Neural cell (in vitro differentiated cells): ENCODE data around the gene YBX1. TPM values are rescaled to one million over a fixed set of nuclear protein-coding genes. Genes with fewer than 3 reads are reported as not detected.

Experiments used
- H2AFZ ChIP-seq: fragments of 200-600, 300-800 bp; sonication (generic), shearing (Covaris generic); 2 replicates; pipeline ENCODE4 v1.6.0; 2014; ENCODE audit warnings: low read depth, mild to moderate bottlenecking, antibody characterized with exemption, low read length, moderate library complexity
- H3F3A ChIP-seq: fragments of 200-600 bp; shearing (Covaris generic); 2 replicates; pipeline ENCODE4 v1.6.1; 2016; ENCODE audit warnings: mild to moderate bottlenecking, moderate library complexity, mixed read lengths, antibody characterized with exemption, low read length; ENCODE audit not compliant: insufficient read depth, poor library complexity, severe bottlenecking
- H3K27ac ChIP-seq: fragments of 200-600, 300-800 bp; sonication (generic), shearing (Covaris generic); 2 replicates; pipeline ENCODE4 v1.5.1; 2014; ENCODE audit warnings: mild to moderate bottlenecking, low read length, moderate library complexity
- H3K27me3 ChIP-seq: fragments of 300-800, 200-600 bp; sonication (generic), shearing (Covaris generic); 2 replicates; pipeline ENCODE4 v1.6.0; 2014; ENCODE audit warnings: mild to moderate bottlenecking, low read depth, low read length, moderate library complexity; ENCODE audit not compliant: insufficient read depth
- H3K36me3 ChIP-seq: fragments of 300-800, 200-600 bp; sonication (generic), shearing (Covaris generic); 2 replicates; pipeline ENCODE4 v1.5.1; 2014; ENCODE audit warnings: mild to moderate bottlenecking, antibody characterized with exemption, low read length, moderate library complexity; ENCODE audit not compliant: insufficient read depth
- H3K4me2 ChIP-seq: fragments of 300-800, 200-600 bp; sonication (generic), shearing (Covaris generic); 2 replicates; pipeline ENCODE4 v1.6.0; 2014; ENCODE audit warnings: mild to moderate bottlenecking, low read length
- H3K4me3 ChIP-seq: fragments of 300-800, 200-600 bp; sonication (generic), shearing (Covaris generic); 2 replicates; pipeline ENCODE4 v1.5.1; 2014; ENCODE audit warnings: mild to moderate bottlenecking, low read length, moderate library complexity
- H3K79me2 ChIP-seq: fragments of 200-600 bp; shearing (Covaris generic); replicated peaks from 2 replicates; pipeline ENCODE4 v1.6.0; 2014; ENCODE audit warnings: mild to moderate bottlenecking, low read length, moderate library complexity; ENCODE audit not compliant: insufficient read depth
- H3K9ac ChIP-seq: fragments of 300-800, 200-600 bp; sonication (generic), shearing (Covaris generic); 2 replicates; pipeline ENCODE4 v1.6.1; 2016; ENCODE audit warnings: mild to moderate bottlenecking, low read length, mixed read lengths
- H3K9me2 ChIP-seq: fragments of 200-600 bp; shearing (Covaris generic); 2 replicates; pipeline ENCODE4 v1.6.1; 2016; ENCODE audit warnings: mild to moderate bottlenecking, low read length, mixed read lengths; ENCODE audit not compliant: insufficient read depth
- H3K9me3 ChIP-seq: fragments of 200-600, 300-800 bp; sonication (generic), shearing (Covaris generic); 2 replicates; pipeline ENCODE4 v1.6.1; 2016; ENCODE audit warnings: mild to moderate bottlenecking, mixed run types, low read length, moderate library complexity, mixed read lengths
- H4K20me1 ChIP-seq: fragments of 200-600 bp; shearing (Covaris generic); 2 replicates; pipeline ENCODE4 v1.6.1; 2016; ENCODE audit warnings: mild to moderate bottlenecking, mixed run types; ENCODE audit not compliant: insufficient read depth
- EP300 ChIP-seq: fragments of 450-650 bp; conservative IDR thresholded peaks from 2 replicates; pipeline ENCODE4 v1.6.1; 2014; ENCODE audit warnings: antibody characterized with exemption, mild to moderate bottlenecking, moderate library complexity; ENCODE audit not compliant: poor library complexity, severe bottlenecking
- EZH2 ChIP-seq: fragments of 200-600, 300-800 bp; shearing (Covaris generic), sonication (generic); IDR thresholded peaks from 2 replicates; pipeline ENCODE4 v1.6.1; 2014; ENCODE audit warnings: antibody characterized with exemption, low read length, borderline replicate concordance, mild to moderate bottlenecking; ENCODE audit not compliant: insufficient read depth, poor library complexity, severe bottlenecking
- MXI1 ChIP-seq: fragments of 450-650 bp; conservative IDR thresholded peaks from 2 replicates; pipeline ENCODE4 v1.6.1; 2014; ENCODE audit warnings: antibody characterized with exemption, mild to moderate bottlenecking; ENCODE audit not compliant: poor library complexity, severe bottlenecking
- POLR2AphosphoS5 ChIP-seq: IDR thresholded peaks from 2 replicates; pipeline ENCODE4 v1.6.1; 2012
- RAD21 ChIP-seq: fragments of 450-650 bp; conservative IDR thresholded peaks from 2 replicates; pipeline ENCODE4 v1.6.1; 2014; ENCODE audit warnings: antibody characterized with exemption, mild to moderate bottlenecking, moderate library complexity
- REST ChIP-seq: IDR thresholded peaks from 2 replicates; pipeline ENCODE4 v1.6.1; 2012; ENCODE audit warnings: borderline replicate concordance
- SMC3 ChIP-seq: fragments of 450-650 bp; conservative IDR thresholded peaks from 2 replicates; pipeline ENCODE4 v1.6.1; 2014; ENCODE audit warnings: antibody characterized with exemption, mild to moderate bottlenecking, moderate library complexity; ENCODE audit not compliant: poor library complexity
- TAF1 ChIP-seq: IDR thresholded peaks from 2 replicates; pipeline ENCODE4 v1.6.1; 2012; ENCODE audit warnings: low read depth
- polyA plus RNA-seq: library from polyadenylated mRNA; depleted of rRNA; stranded (reverse); fragments of >200 nt; gene quantifications from 2 replicates; pipeline ENCODE4 v1.2.3, GENCODE V29; 2014
- TF ChIP-seq, protein P1 (sequence below): fragments of 450-650 bp; IDR thresholded peaks from 2 replicates; pipeline ENCODE4 v1.5.1; 2014; ENCODE audit warnings: antibody characterized with exemption, mild to moderate bottlenecking, moderate library complexity; ENCODE audit not compliant: poor library complexity, severe bottlenecking

YBX1 gene
- polyA plus RNA-seq, 1 donor from 2014 or later = 706 TPM

- Histone ChIP-seq H3K36me3 (no peaks in the 10 kb centered on the region), H3K9me3 (no peaks in the 10 kb centered on the region), H3K9me2 (no peaks in the 10 kb centered on the region), H3K27ac (no peak overlapping the region), H3K27me3 (no peaks in the 10 kb centered on the region), H3K9ac (no peak overlapping the region), H3K79me2 (no peaks in the 10 kb centered on the region), H4K20me1 (no peaks in the 10 kb centered on the region), H2AFZ (no peak overlapping the region), H3F3A (no peaks in the 10 kb centered on the region), H3K4me3 (no peak overlapping the region), H3K4me2 (no peak overlapping the region)
- no peak for TF ChIP-seq POLR2AphosphoS5
- no peak for TF ChIP-seq REST
- no peak for TF ChIP-seq RAD21
- no peak for TF ChIP-seq MXI1
- TF ChIP-seq, protein P1, sequence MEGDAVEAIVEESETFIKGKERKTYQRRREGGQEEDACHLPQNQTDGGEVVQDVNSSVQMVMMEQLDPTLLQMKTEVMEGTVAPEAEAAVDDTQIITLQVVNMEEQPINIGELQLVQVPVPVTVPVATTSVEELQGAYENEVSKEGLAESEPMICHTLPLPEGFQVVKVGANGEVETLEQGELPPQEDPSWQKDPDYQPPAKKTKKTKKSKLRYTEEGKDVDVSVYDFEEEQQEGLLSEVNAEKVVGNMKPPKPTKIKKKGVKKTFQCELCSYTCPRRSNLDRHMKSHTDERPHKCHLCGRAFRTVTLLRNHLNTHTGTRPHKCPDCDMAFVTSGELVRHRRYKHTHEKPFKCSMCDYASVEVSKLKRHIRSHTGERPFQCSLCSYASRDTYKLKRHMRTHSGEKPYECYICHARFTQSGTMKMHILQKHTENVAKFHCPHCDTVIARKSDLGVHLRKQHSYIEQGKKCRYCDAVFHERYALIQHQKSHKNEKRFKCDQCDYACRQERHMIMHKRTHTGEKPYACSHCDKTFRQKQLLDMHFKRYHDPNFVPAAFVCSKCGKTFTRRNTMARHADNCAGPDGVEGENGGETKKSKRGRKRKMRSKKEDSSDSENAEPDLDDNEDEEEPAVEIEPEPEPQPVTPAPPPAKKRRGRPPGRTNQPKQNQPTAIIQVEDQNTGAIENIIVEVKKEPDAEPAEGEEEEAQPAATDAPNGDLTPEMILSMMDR = no peak
- no peak for TF ChIP-seq EP300
- TF ChIP-seq SMC3 = no peak
- no peak for TF ChIP-seq EZH2
- TF ChIP-seq TAF1 = no peak
Measured at GRCh38 chr1:42738678-42739226, 56.5 kb downstream of the YBX1 start.

DNA sequence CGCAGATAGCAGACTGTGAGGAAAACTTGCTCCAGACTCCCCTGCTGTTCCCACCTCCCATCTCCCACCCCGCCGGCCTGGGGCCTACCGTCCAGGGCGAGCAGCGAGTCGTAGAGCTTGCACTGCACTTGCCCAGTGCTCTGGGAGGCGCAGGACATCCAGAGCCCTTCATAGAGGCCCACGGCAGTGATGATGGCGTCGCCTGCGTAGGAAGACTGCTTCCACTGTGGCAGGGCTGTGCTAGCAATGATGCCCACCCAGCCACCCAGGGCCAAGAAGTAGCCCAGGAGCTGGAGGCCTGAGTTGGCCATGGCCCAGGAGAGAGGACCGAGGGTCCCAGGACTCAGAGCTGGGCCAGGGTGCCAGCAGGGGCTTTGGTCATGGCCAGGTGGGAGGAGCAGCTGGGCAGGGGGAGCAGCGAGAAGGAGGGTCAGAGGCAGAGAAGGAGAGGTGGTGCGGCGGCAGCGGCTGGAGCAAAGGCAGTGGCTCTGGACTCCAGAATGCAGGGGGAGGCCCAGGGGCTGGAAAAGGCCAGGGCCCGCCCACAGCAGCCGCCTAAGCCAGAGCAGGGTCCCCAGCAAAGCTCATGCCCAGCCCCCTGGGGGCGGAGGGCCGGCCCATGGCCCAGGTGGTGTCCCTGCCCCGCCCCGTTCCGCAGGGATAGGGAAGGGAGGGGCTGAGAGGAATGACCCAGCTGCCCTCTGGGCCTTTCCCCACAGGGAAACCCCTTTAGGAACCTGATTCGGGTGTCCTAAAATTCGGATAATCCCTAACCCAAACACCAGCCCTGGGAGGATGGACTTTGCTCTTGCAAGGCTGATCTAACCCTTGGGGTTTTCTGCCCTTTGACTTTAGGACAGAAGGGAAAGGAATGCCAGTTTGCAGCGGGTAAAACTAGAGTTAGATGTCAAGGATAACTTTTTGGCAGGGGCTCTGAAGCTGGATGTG lies 57.8 kb downstream of the YBX1 start, which contains the start of gene CLDN19:
Gene CLDN19, minus strand, starts transcription at position 484 of the 948 bp plus-strand sequence. Its CDS starts 173 bp downstream, at position 311.
- Histone ChIP-seq H3K9ac (no peak within 1 kb of the TSS), H3K36me3 (no peaks in the 10 kb centered on the region), H3K27ac (no peak within 1 kb of the TSS), H4K20me1 (no peaks in the 10 kb centered on the region), H3K27me3 (no peaks in the 10 kb centered on the region), H3K4me3 (no peak within 1 kb of the TSS), H2AFZ (no peak within 1 kb of the TSS), H3K9me3 (no peaks in the 10 kb centered on the region), H3K4me2 (no peak within 1 kb of the TSS), H3K79me2 (no peaks in the 10 kb centered on the region), H3F3A (no peaks in the 10 kb centered on the region), H3K9me2 (no peaks in the 10 kb centered on the region)
- no peak for TF ChIP-seq EZH2
- no peak for TF ChIP-seq RAD21
- no peak for TF ChIP-seq SMC3
- no peak for TF ChIP-seq MXI1
- TF ChIP-seq EP300 = no peak
